HG03571 (cell line): ENCODE results near the gene JUN.

ENCODE experiments used
- ATAC-seq: cut with Tn5 transposase; IDR thresholded peaks from one replicate; pipeline ENCODE4 v1.9.1; 2021; ENCODE audit not compliant: unreplicated experiment

The JUN gene

DNA sequence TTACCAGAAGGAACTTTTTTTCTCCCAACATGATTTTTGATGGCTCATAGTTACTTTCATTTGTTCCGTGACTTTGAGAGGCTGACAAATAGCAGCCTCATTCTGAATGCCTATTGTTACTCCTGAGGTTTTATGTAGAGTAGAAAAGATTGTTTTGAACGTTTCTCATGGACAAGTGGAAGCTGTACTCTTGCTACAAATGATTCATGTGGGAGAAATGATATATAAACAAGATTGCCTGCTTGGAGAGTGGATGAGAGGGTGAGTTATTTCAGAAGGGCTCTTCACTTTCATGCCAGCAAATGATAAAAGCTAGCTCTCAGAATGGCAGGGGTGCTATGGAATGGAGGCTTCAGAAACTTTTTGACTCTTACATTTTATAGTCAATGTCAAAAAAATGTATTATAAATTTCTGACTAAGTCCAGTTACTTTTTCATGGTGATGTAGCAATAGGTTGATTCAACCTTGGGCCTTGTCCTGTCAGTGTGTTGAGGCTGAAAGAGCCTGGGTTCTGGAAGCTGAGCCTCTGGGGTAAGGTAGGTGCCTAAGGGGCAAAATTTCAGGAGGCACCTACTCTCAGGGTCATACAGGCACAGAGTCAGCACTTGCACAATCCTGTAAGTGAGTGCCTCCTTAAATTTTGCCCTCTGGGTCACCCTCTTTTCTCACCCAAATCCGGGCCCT lies 19.4 kb downstream of the JUN start:
- ATAC-seq = no peak

DNA sequence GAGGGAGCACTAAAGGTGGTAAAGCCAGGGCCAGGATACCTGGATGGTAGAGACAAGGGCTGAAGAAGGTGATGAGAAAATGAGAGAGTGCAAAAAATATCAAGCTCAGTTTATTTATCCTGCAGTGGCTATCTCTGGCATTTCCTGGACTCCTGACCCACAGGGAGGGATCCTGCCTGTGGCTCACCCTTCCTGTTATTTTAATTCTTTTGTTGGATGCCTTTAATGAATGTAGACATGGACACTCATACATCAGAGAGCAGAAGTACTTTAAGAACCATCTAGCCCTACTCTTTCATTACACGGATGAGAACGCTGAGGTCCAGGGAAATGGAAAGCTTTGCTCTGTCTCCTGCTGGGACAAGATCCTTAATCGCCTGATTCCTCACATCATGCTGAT lies 20.6 kb downstream of the JUN start:
- no peak for ATAC-seq

DNA sequence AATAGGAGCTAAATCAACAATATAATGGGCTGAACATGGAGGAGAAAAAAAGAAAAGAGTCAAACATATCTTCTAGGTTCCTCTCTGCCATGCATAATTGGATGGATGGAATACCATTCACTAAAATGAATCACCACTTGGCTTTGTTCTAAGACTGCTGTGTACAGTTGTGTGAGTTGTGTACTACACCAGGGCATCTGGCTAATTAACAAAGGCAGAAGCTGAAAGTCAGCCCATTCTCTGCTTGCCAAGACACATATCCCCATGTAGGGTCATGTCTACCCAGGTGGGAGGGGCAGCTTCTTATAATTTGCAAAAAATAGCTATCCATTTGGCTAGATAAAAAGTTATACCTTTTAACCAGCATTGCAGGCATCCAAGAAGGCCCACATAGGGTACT lies 21.0 kb downstream of the JUN start:
- ATAC-seq = no peak

DNA sequence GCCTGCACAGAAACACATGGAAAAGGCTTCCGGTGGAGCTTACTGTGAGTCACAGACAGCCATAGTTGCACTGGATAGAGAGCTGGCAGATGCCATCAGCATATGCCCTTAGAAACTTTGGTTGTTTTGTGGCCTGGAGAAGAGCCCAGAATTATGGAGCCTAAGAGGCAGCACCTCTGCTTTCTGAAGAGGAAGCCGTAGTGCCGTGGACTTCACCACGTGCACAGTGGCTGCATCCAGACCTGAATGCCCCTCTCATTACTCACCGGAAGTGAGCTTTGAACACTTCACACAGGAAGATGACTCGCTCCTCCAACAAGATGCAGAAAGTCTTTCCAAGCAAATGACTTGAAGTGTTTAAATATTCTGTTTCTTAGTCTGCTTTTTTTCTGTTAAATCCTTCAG lies 28.4 kb downstream of the JUN start:
- peak; percentile 86 for ATAC-seq

DNA sequence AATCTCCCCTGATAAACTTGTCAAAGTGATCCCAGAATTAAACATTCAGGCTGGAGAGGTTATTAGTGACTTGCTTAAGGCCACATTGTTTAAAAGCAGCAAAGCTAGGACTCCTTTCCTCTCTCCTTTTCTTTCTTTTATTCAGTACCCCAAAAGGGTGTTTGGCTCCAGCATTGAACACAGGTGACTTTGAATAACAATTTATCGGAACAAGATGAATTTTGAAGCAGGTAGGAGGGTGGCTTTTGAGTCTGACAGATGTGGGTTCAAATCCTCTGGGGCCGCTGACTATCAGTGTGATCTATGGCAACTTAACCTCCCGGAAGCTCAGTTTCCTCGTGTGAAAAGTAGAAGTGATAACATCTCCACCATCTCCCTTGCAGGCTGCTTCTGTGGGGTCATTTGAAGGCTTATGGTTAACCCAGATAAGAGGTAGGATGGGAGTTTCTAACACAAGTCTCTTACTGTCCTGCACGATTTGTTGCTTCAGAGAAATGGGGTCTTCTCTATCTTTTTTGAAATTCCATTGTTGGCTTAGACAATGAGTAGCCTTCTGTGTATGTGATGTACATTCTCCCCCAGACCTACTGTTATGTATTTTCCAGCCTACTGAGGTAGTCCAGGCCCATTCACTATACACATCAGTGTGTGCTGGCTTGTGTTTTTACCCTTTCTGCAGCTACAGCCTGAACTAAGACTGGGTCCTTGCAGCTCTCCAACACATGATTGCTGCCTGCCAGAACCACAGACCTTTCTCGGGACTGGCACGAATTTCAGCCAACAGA lies 29.0 kb downstream of the JUN start:
- ATAC-seq = no peak

DNA sequence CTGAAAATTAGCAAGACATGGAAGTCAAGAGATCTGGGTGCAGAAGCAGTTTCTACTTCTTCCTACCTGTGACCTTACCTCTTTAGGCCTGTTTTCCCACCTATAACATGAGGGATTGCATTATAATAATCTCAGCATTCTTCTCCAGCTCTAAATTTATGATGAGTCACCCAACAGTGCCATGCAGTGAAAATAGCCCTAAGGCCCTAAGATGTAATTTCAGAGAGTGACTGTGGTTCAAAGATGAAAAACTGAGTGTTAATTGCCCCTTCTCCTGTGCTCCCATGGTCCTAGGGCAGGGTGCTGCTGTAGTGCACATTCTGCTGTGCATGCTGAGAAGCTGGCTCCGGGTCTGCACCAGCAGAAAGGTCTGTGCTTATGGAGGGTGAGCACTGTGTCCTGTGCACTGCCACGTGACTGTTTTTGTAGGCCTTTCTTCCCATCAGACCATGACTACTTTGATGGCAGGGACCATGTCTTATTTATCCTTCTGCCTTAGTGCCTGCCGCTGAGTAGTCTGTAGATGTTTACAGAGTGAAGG lies 29.7 kb downstream of the JUN start:
- no peak for ATAC-seq

DNA sequence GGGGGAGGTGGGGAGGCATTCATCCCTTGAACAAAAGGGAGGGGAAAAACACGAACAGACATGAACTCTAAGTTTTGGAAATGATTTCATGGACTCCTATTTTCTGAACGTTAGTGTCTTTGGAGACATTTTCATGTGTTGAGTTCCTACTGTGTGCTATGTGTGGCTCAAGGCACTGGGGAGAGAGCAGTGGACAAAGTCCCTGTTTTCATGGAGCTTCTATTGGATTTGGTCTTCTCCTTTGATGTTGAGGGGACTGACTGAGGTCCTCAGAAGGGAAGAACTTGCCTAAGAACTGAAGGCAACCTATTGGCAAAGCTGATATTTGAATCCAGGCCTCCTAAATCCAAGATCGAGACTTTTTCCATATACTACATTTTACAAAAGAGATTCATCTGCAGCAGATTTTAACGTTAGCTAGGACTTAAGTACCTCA lies 30.4 kb downstream of the JUN start:
- no peak for ATAC-seq

DNA sequence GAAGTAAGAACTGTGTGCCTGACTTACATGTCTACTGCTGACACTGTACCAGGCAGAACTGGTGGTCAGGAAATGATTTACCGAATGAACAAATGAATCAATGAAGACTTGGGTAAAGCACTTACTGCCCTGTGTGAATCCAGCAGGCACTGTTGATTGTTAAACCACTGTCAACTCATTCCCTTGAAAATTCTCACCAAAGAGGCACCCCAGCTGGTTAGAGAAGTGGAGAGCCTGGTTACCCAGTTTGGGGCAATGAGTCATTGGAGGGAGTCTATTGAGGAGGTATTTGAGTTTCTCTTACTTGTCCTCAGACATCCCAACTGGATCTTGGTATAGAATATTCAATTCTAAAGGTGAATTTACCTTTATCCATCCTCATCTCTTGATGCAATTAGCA lies 34.2 kb downstream of the JUN start:
- no peak for ATAC-seq

DNA sequence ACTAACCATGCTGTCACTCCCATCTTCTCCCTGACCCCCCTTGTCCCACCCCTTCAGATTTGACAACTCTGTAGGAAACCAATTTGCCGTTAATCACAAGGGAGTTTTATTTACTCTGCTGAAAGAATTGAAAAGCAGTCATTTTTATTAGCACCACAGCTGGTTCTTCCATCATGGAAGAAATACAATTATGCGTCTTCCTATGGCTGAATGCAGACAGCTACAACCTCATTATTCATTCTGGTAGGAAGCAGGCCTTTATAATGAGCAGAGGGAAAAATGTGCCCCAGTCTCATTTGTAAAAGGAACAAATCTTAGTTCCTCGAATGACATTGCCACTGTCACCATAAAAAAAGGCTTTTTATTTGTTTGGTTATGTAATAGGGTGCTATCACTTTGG lies 35.2 kb downstream of the JUN start:
- ATAC-seq = no peak

DNA sequence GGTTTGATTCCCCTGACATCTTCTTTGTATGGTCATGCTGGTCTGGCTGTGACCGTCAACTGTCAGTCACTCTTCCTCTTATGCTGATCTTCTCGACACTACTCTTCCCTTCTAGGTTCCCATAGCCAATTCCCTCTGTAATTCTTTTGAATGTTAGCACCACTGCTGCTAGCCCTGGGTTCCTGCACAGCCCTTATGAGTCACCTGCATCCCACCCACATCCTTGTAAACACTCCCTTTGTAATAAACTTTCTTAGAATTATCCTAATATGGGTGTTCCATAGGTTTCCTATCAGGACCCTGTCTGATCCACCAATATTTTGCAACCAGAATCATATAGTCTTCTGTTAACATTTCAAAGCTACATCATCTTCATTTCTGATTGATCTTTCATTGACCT lies 37.1 kb downstream of the JUN start:
- no peak for ATAC-seq

DNA sequence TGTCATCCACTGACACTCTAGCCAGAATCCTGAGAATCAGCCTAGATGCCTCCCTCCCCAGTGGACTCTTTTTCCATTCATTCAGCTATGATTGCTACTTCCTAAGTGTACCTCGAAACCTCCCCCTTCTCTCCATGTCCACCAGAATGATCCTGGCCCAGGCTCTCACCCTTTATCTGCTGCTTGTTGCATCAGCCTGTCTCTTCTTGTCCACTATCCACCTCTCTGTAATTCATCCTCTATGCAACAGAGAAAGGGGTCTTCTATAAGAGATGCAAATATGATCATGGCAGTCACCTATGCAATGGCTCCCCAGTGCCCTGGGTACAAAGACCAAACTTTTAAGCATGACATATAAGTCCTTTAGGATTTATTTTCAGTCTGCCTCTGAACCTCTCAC lies 37.7 kb downstream of the JUN start:
- no peak for ATAC-seq

DNA sequence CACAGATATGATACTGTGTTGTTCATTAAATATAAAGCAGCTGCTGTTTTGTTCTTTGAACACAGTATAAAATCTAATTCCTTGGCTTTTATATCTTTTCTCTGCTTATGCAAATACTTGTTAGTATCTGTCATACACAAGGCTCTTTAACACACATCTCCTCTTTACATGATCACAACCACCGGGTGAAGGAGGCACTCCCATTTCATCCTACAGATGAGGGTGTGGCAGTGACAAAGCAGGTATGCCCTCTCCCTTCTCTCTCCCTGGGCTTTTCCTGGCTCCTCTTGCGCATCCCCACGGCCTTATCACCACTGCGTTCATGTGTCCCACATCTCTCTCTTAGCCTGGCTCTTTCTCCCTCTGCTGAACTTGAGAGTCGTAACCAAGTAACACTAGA lies 38.2 kb downstream of the JUN start:
- no peak for ATAC-seq

DNA sequence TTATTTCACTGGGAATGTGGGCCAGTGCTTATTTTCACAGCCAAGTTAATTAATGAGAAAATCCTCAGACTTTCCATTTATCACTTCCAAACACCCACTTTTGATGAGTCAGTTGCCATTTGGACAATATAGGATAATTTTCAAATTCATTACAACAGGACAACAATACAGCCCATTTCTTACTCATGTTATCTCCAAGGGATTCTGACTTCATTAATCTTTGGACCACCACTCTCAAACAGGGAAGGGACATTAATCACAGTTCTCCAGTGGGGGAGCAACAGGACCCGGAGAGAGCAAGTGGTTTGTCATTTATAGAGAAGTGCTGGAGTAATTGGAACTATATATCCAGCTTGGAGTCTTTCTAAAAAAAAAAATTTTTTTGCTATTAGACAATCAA lies 38.7 kb downstream of the JUN start:
- no peak for ATAC-seq

DNA sequence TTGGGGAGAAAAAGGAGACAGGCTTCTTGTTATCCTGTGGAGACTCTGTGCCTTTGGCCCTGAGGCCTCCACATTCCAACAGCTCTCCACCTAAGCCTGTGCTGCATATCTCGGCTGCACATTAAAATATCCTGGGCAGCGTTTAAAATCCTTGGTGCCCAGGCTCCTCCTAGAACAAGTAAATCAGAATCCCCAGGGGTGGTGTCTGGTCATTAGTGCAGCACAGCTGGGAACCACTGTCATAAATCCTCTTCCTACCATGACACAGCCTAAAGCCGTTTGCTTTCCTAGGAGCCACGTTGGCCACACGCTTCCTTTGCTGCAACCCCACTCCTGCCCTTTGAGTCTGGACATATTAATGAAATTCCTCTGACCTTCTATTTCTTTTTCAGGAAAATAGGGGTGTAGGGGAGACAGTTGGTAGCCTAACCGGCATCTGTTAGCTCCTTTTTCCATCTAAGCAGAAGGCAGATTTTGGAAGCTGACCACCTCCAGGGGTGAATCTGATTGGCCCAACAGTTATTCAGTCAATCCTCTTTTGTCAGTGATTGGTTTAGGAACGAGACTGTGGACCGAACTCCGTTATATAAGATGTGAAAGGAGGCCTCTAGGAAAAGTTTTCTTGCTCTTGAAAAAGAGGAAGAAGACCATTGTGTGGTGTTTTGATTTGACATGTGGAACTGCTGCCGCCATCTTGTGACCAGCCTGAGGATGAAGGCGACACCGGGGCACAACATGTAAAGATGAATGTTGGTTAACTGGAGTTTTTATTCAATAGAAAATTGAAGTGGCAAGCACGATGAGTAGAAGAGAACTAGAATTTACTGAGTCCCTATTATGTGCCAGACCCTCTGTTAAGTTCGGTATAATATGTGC lies 41.9 kb downstream of the JUN start:
- ATAC-seq = no peak

DNA sequence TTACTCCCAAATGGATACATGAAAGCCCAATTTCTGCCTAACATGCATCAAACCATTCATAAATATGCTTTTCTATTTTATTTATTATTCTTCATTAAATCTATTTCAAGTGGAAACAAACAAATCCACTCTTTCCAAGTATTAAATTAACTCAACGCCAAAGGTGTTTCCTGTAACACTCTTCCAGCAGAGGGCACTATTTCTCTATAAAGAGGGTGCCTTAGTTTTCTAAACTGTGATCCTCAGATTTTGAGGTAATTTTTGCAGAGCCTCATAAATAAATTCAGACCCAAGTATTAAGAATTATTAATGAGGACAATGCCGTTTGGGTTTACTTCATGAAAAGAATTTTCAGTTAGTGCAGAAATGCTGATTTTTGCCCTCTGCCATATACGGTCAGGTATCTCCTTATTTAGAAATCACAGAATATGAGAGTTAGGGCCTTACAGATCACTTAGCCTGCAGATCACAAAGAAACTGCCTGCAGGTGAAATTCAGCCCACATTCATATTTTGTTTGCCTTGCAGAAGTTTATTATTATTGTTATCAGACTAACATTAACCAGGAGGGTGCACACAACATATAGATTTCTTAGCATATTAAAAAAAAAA lies 43.9 kb downstream of the JUN start:
- no peak for ATAC-seq

DNA sequence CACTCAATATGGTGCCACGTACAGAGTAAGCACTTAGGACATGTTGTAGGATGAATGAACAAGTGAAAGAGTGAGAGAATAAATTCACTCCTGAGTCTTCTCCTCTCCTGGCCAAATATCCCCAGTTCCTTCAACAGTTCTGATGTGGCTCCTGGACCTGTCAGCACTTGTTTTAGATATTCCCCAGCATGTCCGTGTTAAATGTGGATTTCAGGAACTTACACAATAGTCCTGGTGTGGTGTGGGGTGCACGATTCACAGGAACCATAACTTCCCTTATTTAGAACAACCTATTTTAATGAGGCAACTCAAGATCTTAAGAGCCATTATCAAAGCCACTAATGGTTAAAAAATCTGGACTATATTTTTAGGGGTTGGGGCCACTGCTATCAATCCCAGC lies 45.0 kb downstream of the JUN start:
- ATAC-seq = no peak

DNA sequence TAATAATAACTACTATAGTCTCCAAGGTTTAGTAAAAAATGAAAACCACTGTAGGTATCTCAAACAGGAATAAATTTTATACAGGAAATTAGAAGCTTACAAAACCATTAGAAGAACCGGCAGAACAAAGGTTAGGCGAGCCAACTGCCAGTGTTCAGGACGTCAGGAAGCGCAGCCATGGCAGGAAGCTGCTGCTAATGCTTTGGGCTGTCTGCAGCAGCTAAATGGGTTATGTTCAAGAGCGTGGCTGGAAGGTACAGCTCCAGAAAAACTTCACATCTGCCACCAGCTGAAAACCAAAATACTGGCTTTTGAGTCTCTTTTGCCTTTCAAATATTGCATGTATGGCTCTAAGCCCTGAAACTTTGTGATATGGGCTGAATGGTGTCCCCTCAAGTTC lies 48.3 kb downstream of the JUN start:
- ATAC-seq = no peak

DNA sequence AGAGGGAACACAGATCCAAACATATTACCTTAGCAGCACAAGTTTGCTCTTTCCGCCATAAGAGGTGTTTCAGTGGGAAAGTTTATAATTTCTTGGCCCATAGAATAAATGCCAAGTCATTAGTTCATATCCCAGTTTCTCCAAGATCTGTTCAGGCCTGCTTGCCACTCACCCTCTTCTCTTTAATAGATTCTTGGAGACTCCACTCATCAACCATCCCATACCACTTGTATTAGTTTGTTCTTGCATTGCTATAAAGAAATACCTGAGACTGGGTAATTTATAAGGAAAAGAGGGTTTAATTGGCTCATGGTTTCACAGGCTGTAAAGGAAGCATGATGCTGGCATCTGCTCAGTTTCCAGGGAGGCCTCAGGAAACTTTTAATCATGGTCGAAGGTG lies 49.2 kb downstream of the JUN start:
- ATAC-seq = no peak

DNA sequence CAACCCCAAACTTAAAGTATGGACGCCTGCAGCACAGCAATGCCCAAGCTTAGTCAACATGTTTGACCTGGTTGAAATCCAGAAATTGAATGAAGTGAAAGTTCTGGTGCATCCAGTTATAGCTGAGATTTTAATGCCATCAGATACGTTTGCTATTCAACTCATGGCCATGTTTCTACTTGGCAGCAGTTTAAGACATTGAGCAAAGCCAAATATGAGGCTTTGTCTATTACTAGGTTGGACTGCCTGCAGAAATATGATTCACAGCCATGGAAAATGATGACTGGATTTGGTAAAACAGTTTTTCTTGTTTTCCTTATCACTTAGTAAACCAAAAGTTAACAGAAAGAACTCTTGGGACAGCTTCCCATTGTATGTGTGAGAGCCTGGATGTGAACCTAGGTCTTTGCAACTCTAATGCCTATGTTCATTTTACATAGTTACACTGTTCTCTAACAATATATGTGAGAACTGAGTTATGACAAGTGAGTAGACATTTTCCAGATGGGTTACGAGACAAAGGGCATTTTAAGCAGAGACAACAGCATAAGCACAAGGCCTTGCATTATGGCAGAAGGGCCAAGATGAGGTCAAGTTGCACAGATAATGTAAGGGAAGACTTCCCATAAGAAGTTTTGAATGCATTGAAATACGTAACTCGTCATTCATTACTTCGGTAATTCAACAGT lies 51.6 kb downstream of the JUN start:
- ATAC-seq = no peak
